Measurements from ENCODE around the gene NDP.

The NDP gene, protein sequence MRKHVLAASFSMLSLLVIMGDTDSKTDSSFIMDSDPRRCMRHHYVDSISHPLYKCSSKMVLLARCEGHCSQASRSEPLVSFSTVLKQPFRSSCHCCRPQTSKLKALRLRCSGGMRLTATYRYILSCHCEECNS

DNA sequence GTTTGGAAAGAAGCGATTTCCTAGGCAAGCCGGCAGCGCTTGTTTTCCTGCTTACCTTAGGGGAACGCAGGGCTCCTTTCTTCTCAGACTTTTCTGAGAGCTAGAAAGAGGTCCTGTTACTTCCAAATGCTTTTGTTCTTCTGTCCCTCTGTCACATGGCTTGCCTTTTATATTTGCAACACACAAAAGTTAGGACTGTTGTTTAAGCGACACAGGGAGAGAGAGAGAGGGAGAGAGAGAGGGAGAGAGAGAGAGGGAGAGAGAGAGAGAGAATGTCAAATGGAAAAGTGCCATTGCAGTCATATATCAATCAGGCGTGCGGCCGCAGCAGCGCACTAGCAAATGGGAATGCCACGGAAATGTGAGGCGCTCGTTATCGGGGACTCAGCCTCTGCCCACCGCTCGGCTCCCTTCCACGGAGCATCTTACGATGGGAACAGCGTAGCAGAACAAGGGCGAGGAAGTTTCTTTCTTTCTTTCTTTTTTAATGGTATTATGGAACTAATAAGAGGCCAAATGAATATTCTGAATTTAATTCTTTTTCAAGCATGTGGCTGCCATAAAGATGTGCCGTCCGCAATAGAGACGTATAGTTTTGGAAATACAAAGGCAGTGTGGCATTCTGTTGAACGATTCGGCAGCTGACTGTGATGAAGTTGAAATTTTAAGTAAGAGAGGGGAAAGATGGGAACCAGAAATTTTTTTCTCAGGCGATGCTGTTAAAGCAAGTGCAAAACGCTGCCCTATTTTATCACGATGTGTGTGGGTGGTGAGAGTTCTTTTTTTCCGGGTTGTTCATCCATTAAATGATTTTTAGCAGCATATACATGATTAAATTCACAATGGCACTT, at the start of gene NDP:
NDP (minus strand) TSS at position 142 of the 851 bp plus-strand sequence. CDS start 14,745 bp downstream, outside the sequence.
- no peak within 1 kb of the TSS for H3K4me3 ChIP-seq (ENCODE audit: low read depth, low read length)
- DNase-seq (ENCODE audit: low read depth), result no peak
- TF ChIP-seq, protein P1, sequence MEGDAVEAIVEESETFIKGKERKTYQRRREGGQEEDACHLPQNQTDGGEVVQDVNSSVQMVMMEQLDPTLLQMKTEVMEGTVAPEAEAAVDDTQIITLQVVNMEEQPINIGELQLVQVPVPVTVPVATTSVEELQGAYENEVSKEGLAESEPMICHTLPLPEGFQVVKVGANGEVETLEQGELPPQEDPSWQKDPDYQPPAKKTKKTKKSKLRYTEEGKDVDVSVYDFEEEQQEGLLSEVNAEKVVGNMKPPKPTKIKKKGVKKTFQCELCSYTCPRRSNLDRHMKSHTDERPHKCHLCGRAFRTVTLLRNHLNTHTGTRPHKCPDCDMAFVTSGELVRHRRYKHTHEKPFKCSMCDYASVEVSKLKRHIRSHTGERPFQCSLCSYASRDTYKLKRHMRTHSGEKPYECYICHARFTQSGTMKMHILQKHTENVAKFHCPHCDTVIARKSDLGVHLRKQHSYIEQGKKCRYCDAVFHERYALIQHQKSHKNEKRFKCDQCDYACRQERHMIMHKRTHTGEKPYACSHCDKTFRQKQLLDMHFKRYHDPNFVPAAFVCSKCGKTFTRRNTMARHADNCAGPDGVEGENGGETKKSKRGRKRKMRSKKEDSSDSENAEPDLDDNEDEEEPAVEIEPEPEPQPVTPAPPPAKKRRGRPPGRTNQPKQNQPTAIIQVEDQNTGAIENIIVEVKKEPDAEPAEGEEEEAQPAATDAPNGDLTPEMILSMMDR (IDR thresholded peaks at IDR 0.05; ENCODE audit: insufficient read depth, low read depth, low read length, missing control alignments), result no peak

- TF ChIP-seq, protein P1 (IDR thresholded peaks at IDR 0.05; ENCODE audit: insufficient read depth, low read depth, low read length, missing control alignments), result no peak
- no peak for DNase-seq (ENCODE audit: low read depth)
These were observed 49.8 kb upstream of the NDP start for GRCh38 chrX:44022964-44023363.

DNA sequence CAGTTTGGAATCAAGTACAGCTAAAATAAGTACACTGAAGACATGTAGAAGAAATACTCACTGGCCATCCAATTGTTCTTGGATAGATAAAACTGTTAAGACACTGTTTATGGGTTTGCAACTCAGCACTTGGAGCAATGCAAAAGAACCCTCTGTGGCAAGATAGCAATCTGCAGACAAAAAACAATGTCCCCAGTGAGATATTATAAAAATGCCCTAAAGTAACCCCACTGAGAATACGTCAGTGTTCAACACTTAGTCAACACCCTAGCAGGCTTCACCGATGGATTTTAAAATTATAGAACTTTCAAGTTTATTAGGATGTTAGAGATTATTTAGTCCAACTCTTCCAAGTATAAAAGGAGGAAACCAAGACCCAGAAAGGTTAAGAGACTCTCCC, 47.5 kb upstream of the NDP start:
- TF ChIP-seq, protein P1 (IDR thresholded peaks at IDR 0.05; ENCODE audit: insufficient read depth, low read depth, low read length, missing control alignments), result no peak
- no peak overlapping the region for H3K4me3 ChIP-seq (ENCODE audit: low read depth, low read length)
- no peak for DNase-seq (ENCODE audit: low read depth)

More at GRCh38 chrX:44022964-44023363, 49.8 kb upstream of the NDP start:
- H3K4me3 ChIP-seq (ENCODE audit: low read depth, low read length), result no peak overlapping the region

- TF ChIP-seq, protein P1 (IDR thresholded peaks at IDR 0.05; ENCODE audit: insufficient read depth, low read depth, low read length, missing control alignments), result no peak
- no peak for DNase-seq (ENCODE audit: low read depth)
- no peak overlapping the region for H3K4me3 ChIP-seq (ENCODE audit: low read depth, low read length)
These were observed 46.7 kb upstream of the NDP start for GRCh38 chrX:44019911-44020310.

- DNase-seq (ENCODE audit: low read depth), result no peak
- H3K4me3 ChIP-seq (ENCODE audit: low read depth, low read length), result no peak overlapping the region
- TF ChIP-seq, protein P1 (IDR thresholded peaks at IDR 0.05; ENCODE audit: insufficient read depth, low read depth, low read length, missing control alignments), result no peak
These were observed 44.5 kb upstream of the NDP start for GRCh38 chrX:44017676-44018075.

GRCh38 chrX:44016906-44017305, 43.7 kb upstream of the NDP start:
- no peak for DNase-seq (ENCODE audit: low read depth)
- H3K4me3 ChIP-seq (ENCODE audit: low read depth, low read length), result no peak overlapping the region
- TF ChIP-seq, protein P1 (IDR thresholded peaks at IDR 0.05; ENCODE audit: insufficient read depth, low read depth, low read length, missing control alignments), result no peak

Measured in GM12865 (cell line).